Transverse colon (tissue), 4 donors: Measurements from ENCODE around the gene OR1F1. TPM values are rescaled to one million over a fixed set of nuclear protein-coding genes. Genes with fewer than 3 reads are reported as not detected.
"Not testable (repeated sequence)": the region's sequence is repeated elsewhere in the genome, so short reads cannot be mapped to it uniquely, and the experiment has no call there.

ENCODE experiments used
- DNase-seq: peaks from one replicate; pipeline ENCODE4 v3.0.0-alpha.2; 2019
- H3K27ac ChIP-seq, 4 donors: fragments of 200-600 bp; sonication (generic); 2 replicates each; pipeline ENCODE4 v1.5.1; 2016 to 2018; ENCODE audit warnings: inconsistent platforms in 4 of 4
- H3K27me3 ChIP-seq: fragments of 200-600 bp; sonication (generic); 2 replicates; pipeline ENCODE4 v1.5.1; 2017; ENCODE audit warnings: inconsistent platforms
- H3K36me3 ChIP-seq, 4 donors: fragments of 200-600 bp; sonication (generic); 2 replicates each; pipeline ENCODE4 v1.5.1; 2017 to 2019; ENCODE audit warnings: inconsistent platforms in 4 of 4
- H3K4me1 ChIP-seq, 4 donors: fragments of 200-600 bp; sonication (generic); 2 replicates each; pipeline ENCODE4 v1.5.1; 2017 to 2020; ENCODE audit warnings: inconsistent platforms in 4 of 4
- H3K4me3 ChIP-seq, 4 donors: fragments of 200-600 bp; sonication (generic); 1 replicate in 1 of 4; 2 replicates in 3 of 4; pipeline versions ENCODE4 v1.5.1 to v1.6.1; 2017 to 2019; ENCODE audit warnings: inconsistent platforms in 4 of 4
- H3K9me3 ChIP-seq, 2 donors: fragments of 200-600 bp; sonication (generic); 2 replicates each; pipeline ENCODE4 v1.5.1; 2017 to 2019; ENCODE audit warnings: inconsistent platforms in 2 of 2
- CTCF ChIP-seq, 5 experiments: fragments of 200-600 bp in 3 of 5; fragments of 450-650 bp in 2 of 5; sonication (generic) in 3 of 5; IDR thresholded peaks; 1 replicate in 2 of 5; 2 replicates in 3 of 5; pipeline ENCODE4 v1.5.1; 2016 to 2017; ENCODE audit warnings: antibody characterized with exemption in 5 of 5, inconsistent platforms in 3 of 5, mild to moderate bottlenecking in 2 of 5, moderate library complexity in 1 of 5
- EP300 ChIP-seq: sonication (generic); formaldehyde crosslinking; IDR thresholded peaks from one replicate; pipeline ENCODE4 v1.6.1; 2017; ENCODE audit warnings: antibody characterized with exemption, low read depth
- POLR2A ChIP-seq: fragments of 450-650 bp; IDR thresholded peaks from one replicate; pipeline ENCODE4 v1.6.1; 2016; ENCODE audit warnings: antibody characterized with exemption, mild to moderate bottlenecking, moderate library complexity
- POLR2AphosphoS5 ChIP-seq, 3 donors: sonication (generic); formaldehyde crosslinking; IDR thresholded peaks; one replicate each; pipeline ENCODE4 v1.6.1; 2016; ENCODE audit warnings: antibody characterized with exemption in 3 of 3
- WGBS, 2 donors: methylation state at CpG; one replicate each; pipeline ENCODE4 v1.1.5; 2018; ENCODE audit warnings: low coverage in 1 of 2; 5-methylcytosine and 5-hydroxymethylcytosine counted together
- in situ Hi-C, 4 donors: fragments of 200-750 bp; cut with MboI; loops; one replicate each; pipeline versions ENCODE4 v1.15.0 to v1.15.1; 2017; ENCODE audit warnings: low sequenced_read_pairs in 3 of 4, low pct_ligation_motif_present in 1 of 4, low pct_unique_long_range_greater_than_20kb in 1 of 4
- intact Hi-C: fragments of 100-400 bp; cut with DNase I; formaldehyde crosslinking; loops from one replicate; pipeline ENCODE4 v1.15.1; 2023; ENCODE audit warnings: low total_unique reads
- total RNA-seq, 4 donors: library from RNA; depleted of rRNA; stranded (reverse); fragments of >200 nt; gene quantifications; one replicate each; pipeline ENCODE4 v1.1.0, GENCODE V29; 2016

The OR1F1 gene
- total RNA-seq, 4 donors from 2014 or later, result not detected

GRCh38 chr16:3166505-3166886 lies 21.5 kb upstream of the OR1F1 start:
- no peak overlapping the region for H3K4me3 ChIP-seq
- peaks cover 4 to 19% (median 15%) of the 10 kb centered on the region in 4 donors for H3K4me1 ChIP-seq
- TF ChIP-seq POLR2A (no peak), POLR2AphosphoS5 (IDR thresholded peaks at IDR 0.05) (no peak), EP300 (no peak), CTCF (IDR thresholded peaks at IDR 0.05) (no peak)
- no peak for DNase-seq
- H3K27me3 ChIP-seq, result peaks cover 52% of the 10 kb centered on the region
- in situ Hi-C loops (no loop called here), intact Hi-C loops (loop anchor here (10.0 kb wide), 1 partner anchor 112 kb away; no protein-coding TSS in a partner anchor)
- WGBS, 2 donors, result 0 to 6% methylated on average over 1 of the region's 1 CpG
- no peaks in the 10 kb centered on the region for H3K9me3 ChIP-seq
- no peaks in the 10 kb centered on the region for H3K36me3 ChIP-seq
- H3K27ac ChIP-seq, result no peak overlapping the region

GRCh38 chr16:3168729-3169128 lies 19.3 kb upstream of the OR1F1 start:
- H3K4me3 ChIP-seq, H3K36me3 ChIP-seq, H3K9me3 ChIP-seq, in situ Hi-C loops, H3K27ac ChIP-seq, DNase-seq: not testable (repeated sequence)
- Histone ChIP-seq H3K4me1 (peaks cover 8 to 25% (median 19%) of the 10 kb centered on the region in 4 donors), H3K27me3 (peaks cover 63% of the 10 kb centered on the region)
- WGBS, 2 donors, result 72% methylated on average over 7 of the region's 7 CpGs; no CpG with 5 or more reads in 1 of the 2 donors
- intact Hi-C loops, result loop anchor here (10.0 kb wide), 1 partner anchor 114 kb away; no protein-coding TSS in a partner anchor

GRCh38 chr16:3170440-3171180 lies 17.4 kb upstream of the OR1F1 start:
- Histone ChIP-seq H3K4me1 (peaks cover 8 to 33% (median 22%) of the 10 kb centered on the region in 4 donors), H3K27ac (no peak overlapping the region), H3K36me3 (no peaks in the 10 kb centered on the region), H3K27me3 (peaks cover 80% of the 10 kb centered on the region), H3K4me3 (peak overlapping the region in 1 of 4 donors; percentile 29), H3K9me3 (no peaks in the 10 kb centered on the region)
- intact Hi-C loops (no loop called here), in situ Hi-C loops (no loop called here)
- TF ChIP-seq EP300 (no peak), POLR2AphosphoS5 (IDR thresholded peaks at IDR 0.05) (no peak), CTCF (IDR thresholded peaks at IDR 0.05) (no peak), POLR2A (no peak)
- WGBS, 2 donors, result 3 to 6% methylated on average over 8 to 53 of the region's 53 CpGs
- no peak for DNase-seq

- H3K9me3 ChIP-seq, result no peaks in the 10 kb centered on the region
- 8% methylated on average over 33 of the region's 35 CpGs; no CpG with 5 or more reads in 1 of the 2 donors for WGBS, 2 donors
- TF ChIP-seq POLR2AphosphoS5 (IDR thresholded peaks at IDR 0.05) (no peak), EP300 (no peak), CTCF (IDR thresholded peaks at IDR 0.05) (no peak), POLR2A (no peak)
- H3K4me3 ChIP-seq, result peak overlapping the region in 1 of 4 donors; percentile 29
- peaks cover 8 to 29% (median 21%) of the 10 kb centered on the region in 4 donors for H3K4me1 ChIP-seq
- DNase-seq, result no peak
- in situ Hi-C loops, result no loop called here
- intact Hi-C loops, result no loop called here
- no peaks in the 10 kb centered on the region for H3K36me3 ChIP-seq
- H3K27me3 ChIP-seq, result peaks cover 88% of the 10 kb centered on the region
- H3K27ac ChIP-seq, result no peak overlapping the region
These were observed 16.7 kb upstream of the OR1F1 start for GRCh38 chr16:3171181-3171854.
